ENCODE data around the gene DNHD1. TPM values are rescaled to one million over a fixed set of nuclear protein-coding genes. Genes with fewer than 3 reads are reported as not detected.

Gene DNHD1
- total and polyA plus RNA-seq, 9 of the 15 experiments (the other 6 are each of a cell fraction or from before 2014, with no cell fraction given) = 0.82 to 9.7 (median 3.8) TPM

DNA sequence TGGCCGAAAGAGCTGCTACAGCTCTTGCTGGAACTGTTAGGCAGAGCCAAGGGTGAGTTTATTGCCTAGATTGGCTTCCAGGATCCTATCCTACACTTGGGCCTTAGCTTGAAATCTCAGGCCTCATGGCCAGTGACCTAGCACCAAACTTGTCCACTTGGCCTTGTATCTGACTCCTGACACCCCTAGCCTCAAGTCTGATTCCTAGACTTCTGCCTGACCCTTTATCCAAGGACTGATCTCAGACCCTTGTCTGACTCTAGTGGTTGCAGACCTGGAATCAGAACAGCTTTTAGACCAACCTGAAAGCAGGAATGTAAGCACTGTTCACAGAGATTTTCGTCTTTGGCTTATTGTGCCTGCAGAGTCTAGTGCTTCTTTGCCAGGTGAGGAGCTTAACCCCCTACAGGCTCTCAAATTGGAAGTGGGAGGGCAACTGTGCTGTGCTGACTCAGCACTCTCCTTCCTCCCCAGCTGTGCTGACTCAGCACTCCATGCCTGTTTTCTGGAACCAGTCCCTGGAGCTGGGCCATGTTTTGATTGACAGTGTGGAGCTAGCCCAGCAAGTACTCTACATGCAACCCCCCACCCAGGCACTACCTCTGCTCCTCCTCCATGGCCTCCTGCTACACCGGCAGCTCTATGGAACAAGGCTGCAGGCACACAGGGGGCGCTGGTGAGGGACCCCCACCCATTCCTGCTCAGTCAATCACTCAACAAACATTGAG, 71.3 kb downstream of the DNHD1 start (continued):
- TF ChIP-seq, protein P1, sequence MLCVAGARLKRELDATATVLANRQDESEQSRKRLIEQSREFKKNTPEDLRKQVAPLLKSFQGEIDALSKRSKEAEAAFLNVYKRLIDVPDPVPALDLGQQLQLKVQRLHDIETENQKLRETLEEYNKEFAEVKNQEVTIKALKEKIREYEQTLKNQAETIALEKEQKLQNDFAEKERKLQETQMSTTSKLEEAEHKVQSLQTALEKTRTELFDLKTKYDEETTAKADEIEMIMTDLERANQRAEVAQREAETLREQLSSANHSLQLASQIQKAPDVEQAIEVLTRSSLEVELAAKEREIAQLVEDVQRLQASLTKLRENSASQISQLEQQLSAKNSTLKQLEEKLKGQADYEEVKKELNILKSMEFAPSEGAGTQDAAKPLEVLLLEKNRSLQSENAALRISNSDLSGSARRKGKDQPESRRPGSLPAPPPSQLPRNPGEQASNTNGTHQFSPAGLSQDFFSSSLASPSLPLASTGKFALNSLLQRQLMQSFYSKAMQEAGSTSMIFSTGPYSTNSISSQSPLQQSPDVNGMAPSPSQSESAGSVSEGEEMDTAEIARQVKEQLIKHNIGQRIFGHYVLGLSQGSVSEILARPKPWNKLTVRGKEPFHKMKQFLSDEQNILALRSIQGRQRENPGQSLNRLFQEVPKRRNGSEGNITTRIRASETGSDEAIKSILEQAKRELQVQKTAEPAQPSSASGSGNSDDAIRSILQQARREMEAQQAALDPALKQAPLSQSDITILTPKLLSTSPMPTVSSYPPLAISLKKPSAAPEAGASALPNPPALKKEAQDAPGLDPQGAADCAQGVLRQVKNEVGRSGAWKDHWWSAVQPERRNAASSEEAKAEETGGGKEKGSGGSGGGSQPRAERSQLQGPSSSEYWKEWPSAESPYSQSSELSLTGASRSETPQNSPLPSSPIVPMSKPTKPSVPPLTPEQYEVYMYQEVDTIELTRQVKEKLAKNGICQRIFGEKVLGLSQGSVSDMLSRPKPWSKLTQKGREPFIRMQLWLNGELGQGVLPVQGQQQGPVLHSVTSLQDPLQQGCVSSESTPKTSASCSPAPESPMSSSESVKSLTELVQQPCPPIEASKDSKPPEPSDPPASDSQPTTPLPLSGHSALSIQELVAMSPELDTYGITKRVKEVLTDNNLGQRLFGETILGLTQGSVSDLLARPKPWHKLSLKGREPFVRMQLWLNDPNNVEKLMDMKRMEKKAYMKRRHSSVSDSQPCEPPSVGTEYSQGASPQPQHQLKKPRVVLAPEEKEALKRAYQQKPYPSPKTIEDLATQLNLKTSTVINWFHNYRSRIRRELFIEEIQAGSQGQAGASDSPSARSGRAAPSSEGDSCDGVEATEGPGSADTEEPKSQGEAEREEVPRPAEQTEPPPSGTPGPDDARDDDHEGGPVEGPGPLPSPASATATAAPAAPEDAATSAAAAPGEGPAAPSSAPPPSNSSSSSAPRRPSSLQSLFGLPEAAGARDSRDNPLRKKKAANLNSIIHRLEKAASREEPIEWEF (CRISPR knock-in tag; IDR thresholded peaks at IDR 0.05) = no peak
- TF ChIP-seq HNRNPUL1 (IDR thresholded peaks at IDR 0.05; ENCODE audit: low read length) = no peak
- no peak for TF ChIP-seq ZNF146 (CRISPR knock-in tag; IDR thresholded peaks at IDR 0.05; ENCODE audit: unreplicated experiment)
- TF ChIP-seq ZNF584 (CRISPR knock-in tag; IDR thresholded peaks at IDR 0.05; ENCODE audit: low read depth) = no peak
- no peak for TF ChIP-seq NR0B1 (IDR thresholded peaks at IDR 0.05; ENCODE audit: partially characterized antibody)
- TF ChIP-seq ZNF282 (CRISPR knock-in tag; IDR thresholded peaks at IDR 0.05) = no peak
- TF ChIP-seq ZNF12 (CRISPR knock-in tag; IDR thresholded peaks at IDR 0.05) = no peak
- TF ChIP-seq HMG20B (CRISPR knock-in tag; IDR thresholded peaks at IDR 0.05) = no peak
- peak in 1 of 2 experiments; percentile 51; a peak in 2 of 4 replicates for TF ChIP-seq NONO (IDR thresholded peaks at IDR 0.05; ENCODE audit: low read depth in 2 of 2, low read length in 1 of 2)
- peak in 1 of 2 experiments; percentile 53 for TF ChIP-seq AFF1 (IDR thresholded peaks at IDR 0.05; ENCODE audit: low read depth in 1 of 2, partially characterized antibody in 2 of 2)
- TF ChIP-seq NR4A1 (CRISPR knock-in tag; IDR thresholded peaks at IDR 0.05) = no peak
- no peak; the same call in 1 of the 2 replicates for TF ChIP-seq NR4A1 (tag; IDR thresholded peaks at IDR 0.05)
- no peak for TF ChIP-seq LCOR (CRISPR knock-in tag; IDR thresholded peaks at IDR 0.05)
- no peak for TF ChIP-seq EWSR1 (IDR thresholded peaks at IDR 0.05; ENCODE audit: borderline replicate concordance, low read depth, partially characterized antibody)
- no peak for TF ChIP-seq PHF20 (IDR thresholded peaks at IDR 0.05; ENCODE audit: partially characterized antibody)
- TF ChIP-seq HDAC1 (IDR thresholded peaks at IDR 0.05) = peak in 1 of 2 experiments; percentile 95; a peak in 2 of 4 replicates
- peak; percentile 88 for TF ChIP-seq SMARCE1 (IDR thresholded peaks at IDR 0.05)
- no peak for TF ChIP-seq ZNF668 (CRISPR knock-in tag; IDR thresholded peaks at IDR 0.05)
